ENCODE results near the gene AMTN. TPM values are rescaled to one million over a fixed set of nuclear protein-coding genes. Genes with fewer than 3 reads are reported as not detected.

Gene AMTN
- polyA plus RNA-seq, 1 experiment: not detected

GRCh38 chr4:70559211-70559830 is 41.0 kb downstream of the AMTN start:
- Histone ChIP-seq H3K9me3 (ENCODE audit: control insufficient read depth, insufficient read depth, low read length) (no peaks in the 10 kb centered on the region), H3K4me3 (ENCODE audit: low read depth, low read length) (no peak overlapping the region), H3K27me3 (ENCODE audit: control insufficient read depth, insufficient read depth, low read length) (no peaks in the 10 kb centered on the region), H3K27ac (ENCODE audit: low read depth, low read length) (no peak overlapping the region)
- POLR2A ChIA-PET: no interaction called here
- DNase-seq (ENCODE audit: low read depth, low spot score): no peak
- peak; percentile 89 for TF ChIP-seq CTCF (IDR thresholded peaks at IDR 0.05; ENCODE audit: low read depth, low read length)
- CTCF ChIA-PET: interaction anchor here (0.6 to 2.4 kb wide), 19 partner anchors 8 to 869 kb away, joined by 3 to 15 read pairs (median 4); no protein-coding TSS in a partner anchor

GRCh38 chr4:70559924-70560323 is 41.6 kb downstream of the AMTN start:
- Histone ChIP-seq H3K27me3 (ENCODE audit: control insufficient read depth, insufficient read depth, low read length) (no peaks in the 10 kb centered on the region), H3K27ac (ENCODE audit: low read depth, low read length) (no peak overlapping the region), H3K9me3 (ENCODE audit: control insufficient read depth, insufficient read depth, low read length) (no peaks in the 10 kb centered on the region), H3K4me3 (ENCODE audit: low read depth, low read length) (no peak overlapping the region)
- TF ChIP-seq CTCF (IDR thresholded peaks at IDR 0.05; ENCODE audit: low read depth, low read length): no peak
- no peak for DNase-seq (ENCODE audit: low read depth, low spot score)
- ChIA-PET CTCF (interaction anchor here (0.8 to 2.4 kb wide), 14 partner anchors 9 to 870 kb away, joined by 3 to 15 read pairs (median 4); no protein-coding TSS in a partner anchor), POLR2A (no interaction called here)

- Histone ChIP-seq H3K27ac (ENCODE audit: low read depth, low read length) (no peak overlapping the region), H3K9me3 (ENCODE audit: control insufficient read depth, insufficient read depth, low read length) (no peaks in the 10 kb centered on the region), H3K27me3 (ENCODE audit: control insufficient read depth, insufficient read depth, low read length) (no peaks in the 10 kb centered on the region), H3K4me3 (ENCODE audit: low read depth, low read length) (no peak overlapping the region)
- DNase-seq (ENCODE audit: low read depth, low spot score): no peak
- POLR2A ChIA-PET: no interaction called here
- no peak for TF ChIP-seq CTCF (IDR thresholded peaks at IDR 0.05; ENCODE audit: low read depth, low read length)
- CTCF ChIA-PET: no interaction called here
These were observed 45.7 kb downstream of the AMTN start for GRCh38 chr4:70564033-70564432.

- ChIA-PET CTCF (interaction anchor here (2.6 kb wide), 1 partner anchor 11 kb away, joined by 15 read pairs; no protein-coding TSS in a partner anchor), POLR2A (no interaction called here)
- no peak overlapping the region for H3K27ac ChIP-seq (ENCODE audit: low read depth, low read length)
- DNase-seq (ENCODE audit: low read depth, low spot score): no peak
- H3K9me3 ChIP-seq (ENCODE audit: control insufficient read depth, insufficient read depth, low read length): no peaks in the 10 kb centered on the region
- no peak overlapping the region for H3K4me3 ChIP-seq (ENCODE audit: low read depth, low read length)
- TF ChIP-seq CTCF (IDR thresholded peaks at IDR 0.05; ENCODE audit: low read depth, low read length): no peak
- no peaks in the 10 kb centered on the region for H3K27me3 ChIP-seq (ENCODE audit: control insufficient read depth, insufficient read depth, low read length)
These were observed 52.4 kb downstream of the AMTN start for GRCh38 chr4:70570796-70571195.

- no peak for DNase-seq (ENCODE audit: low read depth, low spot score)
- ChIA-PET CTCF (interaction anchor here (2.6 kb wide), 1 partner anchor 12 kb away, joined by 15 read pairs; no protein-coding TSS in a partner anchor), POLR2A (no interaction called here)
- TF ChIP-seq CTCF (IDR thresholded peaks at IDR 0.05; ENCODE audit: low read depth, low read length): no peak
- Histone ChIP-seq H3K27ac (ENCODE audit: low read depth, low read length) (no peak overlapping the region), H3K27me3 (ENCODE audit: control insufficient read depth, insufficient read depth, low read length) (no peaks in the 10 kb centered on the region), H3K9me3 (ENCODE audit: control insufficient read depth, insufficient read depth, low read length) (no peaks in the 10 kb centered on the region), H3K4me3 (ENCODE audit: low read depth, low read length) (no peak overlapping the region)
These were observed 53.4 kb downstream of the AMTN start for GRCh38 chr4:70571772-70572171.
